Transverse colon (tissue), 3 donors: ENCODE measurements around the gene MBD1.

Experiments
- POLR2A ChIP-seq: fragments of 450-650 bp; IDR thresholded peaks from one replicate; pipeline ENCODE4 v1.6.1; 2016; ENCODE audit warnings: antibody characterized with exemption, mild to moderate bottlenecking, moderate library complexity
- TF ChIP-seq, protein P1 (sequence below), 5 experiments: fragments of 200-600 bp in 3 of 5; fragments of 450-650 bp in 2 of 5; sonication (generic) in 3 of 5; IDR thresholded peaks; 1 replicate in 2 of 5; 2 replicates in 3 of 5; pipeline ENCODE4 v1.5.1; 2016 to 2017; ENCODE audit warnings: antibody characterized with exemption in 5 of 5, inconsistent platforms in 3 of 5, mild to moderate bottlenecking in 2 of 5, moderate library complexity in 1 of 5

DNA sequence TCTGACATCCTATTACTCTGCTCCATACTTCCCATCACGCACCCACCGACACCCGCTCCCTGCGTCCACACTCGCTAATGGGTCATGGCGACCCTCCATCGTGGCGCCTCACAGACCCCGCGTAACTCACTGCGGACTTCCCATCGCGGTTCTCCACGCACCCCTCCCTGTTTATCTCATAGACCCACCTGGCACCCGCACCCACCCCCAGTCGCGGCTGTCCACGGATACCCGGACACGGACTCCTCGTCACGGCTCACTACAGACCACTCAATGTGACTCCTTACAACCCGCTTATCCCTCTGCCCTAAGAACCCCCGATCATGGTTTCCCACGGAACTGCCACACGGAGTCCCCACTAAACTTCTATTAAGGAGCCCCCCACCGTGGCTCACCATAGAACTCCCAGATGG lies 5.7 kb upstream of the MBD1 start:
- no peak for TF ChIP-seq POLR2A
- TF ChIP-seq, protein P1, sequence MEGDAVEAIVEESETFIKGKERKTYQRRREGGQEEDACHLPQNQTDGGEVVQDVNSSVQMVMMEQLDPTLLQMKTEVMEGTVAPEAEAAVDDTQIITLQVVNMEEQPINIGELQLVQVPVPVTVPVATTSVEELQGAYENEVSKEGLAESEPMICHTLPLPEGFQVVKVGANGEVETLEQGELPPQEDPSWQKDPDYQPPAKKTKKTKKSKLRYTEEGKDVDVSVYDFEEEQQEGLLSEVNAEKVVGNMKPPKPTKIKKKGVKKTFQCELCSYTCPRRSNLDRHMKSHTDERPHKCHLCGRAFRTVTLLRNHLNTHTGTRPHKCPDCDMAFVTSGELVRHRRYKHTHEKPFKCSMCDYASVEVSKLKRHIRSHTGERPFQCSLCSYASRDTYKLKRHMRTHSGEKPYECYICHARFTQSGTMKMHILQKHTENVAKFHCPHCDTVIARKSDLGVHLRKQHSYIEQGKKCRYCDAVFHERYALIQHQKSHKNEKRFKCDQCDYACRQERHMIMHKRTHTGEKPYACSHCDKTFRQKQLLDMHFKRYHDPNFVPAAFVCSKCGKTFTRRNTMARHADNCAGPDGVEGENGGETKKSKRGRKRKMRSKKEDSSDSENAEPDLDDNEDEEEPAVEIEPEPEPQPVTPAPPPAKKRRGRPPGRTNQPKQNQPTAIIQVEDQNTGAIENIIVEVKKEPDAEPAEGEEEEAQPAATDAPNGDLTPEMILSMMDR (IDR thresholded peaks at IDR 0.05), result no peak
